Psoas muscle (tissue), 8 donors: ENCODE results near the gene TMEM271. TPM values are rescaled to one million over a fixed set of nuclear protein-coding genes. Genes with fewer than 3 reads are reported as not detected.

Experiments used
- ATAC-seq, 4 donors: fragments of 200-7000 bp; cut with Tn5 transposase; one replicate each; pipeline ENCODE4 v1.9.1; 2020; ENCODE audit warnings: moderate library complexity in 3 of 4, mild to moderate bottlenecking in 2 of 4
- DNase-seq, 2 donors: peaks; one replicate each; pipeline ENCODE4 v3.0.0-alpha.2; 2020
- H3K27ac ChIP-seq: fragments of 200-600 bp; one replicate; pipeline ENCODE4 v1.8.0; 2022
- H3K27me3 ChIP-seq, 3 donors: fragments of 200-600 bp in 1 of 3; one replicate each; pipeline versions ENCODE4 v1.6.1 to v1.8.0; 2013 to 2022; ENCODE audit warnings: low read length in 2 of 3, mild to moderate bottlenecking in 2 of 3, moderate library complexity in 1 of 3; ENCODE audit not compliant: insufficient read depth in 3 of 3
- H3K36me3 ChIP-seq, 2 donors: fragments of 200-600 bp in 1 of 2; one replicate each; pipeline versions ENCODE4 v1.6.1 to v1.8.0; 2013 to 2022; ENCODE audit warnings: low read depth in 1 of 2, mild to moderate bottlenecking in 1 of 2, moderate library complexity in 1 of 2; ENCODE audit not compliant: insufficient read depth in 1 of 2
- H3K4me1 ChIP-seq: fragments of 200-600 bp; one replicate; pipeline ENCODE4 v1.8.0; 2022
- H3K4me3 ChIP-seq: fragments of 200-600 bp; one replicate; pipeline ENCODE4 v1.8.0; 2022; ENCODE audit warnings: mild to moderate bottlenecking
- H3K9me3 ChIP-seq: fragments of 200-600 bp; one replicate; pipeline ENCODE4 v1.8.0; 2022
- WGBS, 3 donors: extraction: QIAGEN DNeasy Blood & Tissue Kit; methylation state at CpG; one replicate each; pipeline versions ENCODE4 v1.1.6 to v1.1.7; 2013; 5-methylcytosine and 5-hydroxymethylcytosine counted together
- intact Hi-C, 2 donors: fragments of 100-400 bp; cut with DNase I; formaldehyde crosslinking; loops; one replicate each; pipeline versions ENCODE4 v1.11.0 to v1.14.2; 2022
- polyA plus RNA-seq, 3 donors: library from polyadenylated mRNA; stranded (reverse); fragments of 200-250 nt; gene quantifications; one replicate each; pipeline ENCODE4 v1.2.3, GENCODE V29; 2013
- total RNA-seq, 4 donors: library from RNA; stranded (reverse); fragmentation: NEBNext Ultra II Directional in 2 of 4; extraction: Animal tissue kit (Norgen Biotek cat#: 25700) in 2 of 4; gene quantifications; one replicate each; pipeline versions ENCODE4 v1.2.1 to v1.2.4, GENCODE V29; 2021 to 2023
- TF ChIP-seq, protein P1 (sequence below): fragments of 200-600 bp; IDR thresholded peaks from one replicate; pipeline ENCODE4 v1.8.0; 2022; ENCODE audit warnings: antibody characterized with exemption
- donor health status: healthy with polysubstance abuse.
- donor health status: DM: no; HTN: no; CAD: no; lungs with moderate emphysema.
- donor health status: Bipolar disorder and iron deficiency.
- donor health status: healthy.
- donor health status: DM: yes; HTN: yes; CAD: no.
- donor health status: DM: no; HTN: no; CAD: no.
- donor health status: DM: no; HTN: no; CAD: no.
- donor health status: DM: yes; HTN: yes; CAD: no.

Gene TMEM271
- total and polyA plus RNA-seq, 7 donors = not detected

DNA sequence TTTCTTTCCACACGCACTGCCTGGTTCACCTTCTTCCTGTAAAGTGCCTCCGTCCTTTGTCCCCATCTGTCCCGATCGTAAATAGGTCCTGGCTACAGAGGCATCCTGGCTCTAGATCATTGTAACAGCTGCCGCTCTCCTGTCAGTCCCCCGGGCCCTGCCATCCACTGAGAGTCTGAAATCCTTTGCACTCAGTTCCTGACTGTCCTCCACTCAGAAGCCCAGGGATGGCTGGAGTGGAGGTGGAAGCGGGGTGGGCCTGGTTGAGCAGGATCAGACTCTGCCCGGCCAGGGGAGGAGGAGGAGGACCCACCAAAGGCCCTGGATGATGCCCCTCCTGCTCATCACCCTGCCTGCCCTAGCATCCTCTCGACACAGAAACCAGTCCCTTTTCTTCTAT is 47.3 kb downstream of the TMEM271 start:
- ATAC-seq = peak in 3 of 4 donors; percentile 38 to 61 (median 50)
- Histone ChIP-seq H3K36me3 (peaks cover 5 to 92% of the 10 kb centered on the region in 2 donors), H3K4me3 (no peak overlapping the region), H3K9me3 (no peaks in the 10 kb centered on the region), H3K4me1 (no peaks in the 10 kb centered on the region), H3K27me3 (no peaks in the 10 kb centered on the region), H3K27ac (no peak overlapping the region)
- WGBS, 3 donors = 39 to 45% (median 43%) methylated on average over 9 of the region's 9 CpGs
- intact Hi-C loops = no loop called here
- TF ChIP-seq, protein P1, sequence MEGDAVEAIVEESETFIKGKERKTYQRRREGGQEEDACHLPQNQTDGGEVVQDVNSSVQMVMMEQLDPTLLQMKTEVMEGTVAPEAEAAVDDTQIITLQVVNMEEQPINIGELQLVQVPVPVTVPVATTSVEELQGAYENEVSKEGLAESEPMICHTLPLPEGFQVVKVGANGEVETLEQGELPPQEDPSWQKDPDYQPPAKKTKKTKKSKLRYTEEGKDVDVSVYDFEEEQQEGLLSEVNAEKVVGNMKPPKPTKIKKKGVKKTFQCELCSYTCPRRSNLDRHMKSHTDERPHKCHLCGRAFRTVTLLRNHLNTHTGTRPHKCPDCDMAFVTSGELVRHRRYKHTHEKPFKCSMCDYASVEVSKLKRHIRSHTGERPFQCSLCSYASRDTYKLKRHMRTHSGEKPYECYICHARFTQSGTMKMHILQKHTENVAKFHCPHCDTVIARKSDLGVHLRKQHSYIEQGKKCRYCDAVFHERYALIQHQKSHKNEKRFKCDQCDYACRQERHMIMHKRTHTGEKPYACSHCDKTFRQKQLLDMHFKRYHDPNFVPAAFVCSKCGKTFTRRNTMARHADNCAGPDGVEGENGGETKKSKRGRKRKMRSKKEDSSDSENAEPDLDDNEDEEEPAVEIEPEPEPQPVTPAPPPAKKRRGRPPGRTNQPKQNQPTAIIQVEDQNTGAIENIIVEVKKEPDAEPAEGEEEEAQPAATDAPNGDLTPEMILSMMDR = no peak
- no peak for DNase-seq

GRCh38 chr4:528296-528695 is 47.8 kb downstream of the TMEM271 start:
- no peak for DNase-seq
- Histone ChIP-seq H3K9me3 (no peaks in the 10 kb centered on the region), H3K27me3 (no peaks in the 10 kb centered on the region), H3K4me1 (no peaks in the 10 kb centered on the region), H3K36me3 (peaks cover 8 to 92% of the 10 kb centered on the region in 2 donors), H3K27ac (no peak overlapping the region), H3K4me3 (no peak overlapping the region)
- TF ChIP-seq, protein P1 = no peak
- intact Hi-C loops = no loop called here
- WGBS, 3 donors = 80 to 87% (median 86%) methylated on average over 10 of the region's 10 CpGs
- no peak for ATAC-seq

DNA sequence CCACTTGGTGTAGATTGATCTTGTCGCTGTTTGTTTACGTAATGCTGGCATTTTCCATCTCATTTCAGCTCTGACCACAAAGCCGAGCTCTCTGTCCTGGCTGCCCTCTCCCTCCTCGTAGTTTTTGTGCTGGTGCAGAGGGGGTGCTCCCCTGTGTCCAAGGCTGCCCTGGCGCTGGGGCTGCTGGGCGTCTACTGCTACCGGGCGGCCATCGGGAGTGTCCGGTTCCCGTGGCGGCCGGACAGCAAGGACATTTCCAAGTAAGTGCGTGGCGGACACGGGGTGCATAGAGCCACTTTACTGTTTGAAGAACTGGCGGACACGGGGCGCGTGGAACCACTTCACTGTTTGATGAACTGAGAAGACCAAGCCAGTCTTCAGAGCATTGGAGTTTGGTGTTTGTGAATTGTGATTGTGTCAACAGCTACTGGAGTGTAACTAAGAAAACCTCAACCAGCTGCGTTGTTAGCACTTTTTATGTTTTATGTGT is 49.1 kb downstream of the TMEM271 start:
- Histone ChIP-seq H3K4me1 (no peaks in the 10 kb centered on the region), H3K36me3 (peaks cover 9 to 93% of the 10 kb centered on the region in 2 donors), H3K4me3 (no peak overlapping the region), H3K27ac (no peak overlapping the region), H3K9me3 (no peaks in the 10 kb centered on the region), H3K27me3 (no peaks in the 10 kb centered on the region)
- no peak for ATAC-seq
- intact Hi-C loops = no loop called here
- 95 to 97% (median 97%) methylated on average over 21 of the region's 21 CpGs for WGBS, 3 donors
- TF ChIP-seq, protein P1 = no peak
- no peak for DNase-seq

- 93 to 94% (median 94%) methylated on average over 22 of the region's 22 CpGs for WGBS, 3 donors
- no peaks in the 10 kb centered on the region for H3K4me1 ChIP-seq
- no peaks in the 10 kb centered on the region for H3K27me3 ChIP-seq
- intact Hi-C loops = no loop called here
- DNase-seq (no peak), ATAC-seq (no peak)
- H3K4me3 ChIP-seq = no peak overlapping the region
- TF ChIP-seq, protein P1 = no peak
- H3K9me3 ChIP-seq = no peaks in the 10 kb centered on the region
- H3K27ac ChIP-seq = no peak overlapping the region
- peaks cover 9 to 93% of the 10 kb centered on the region in 2 donors for H3K36me3 ChIP-seq
Measured at GRCh38 chr4:526189-526909, 49.7 kb downstream of the TMEM271 start.
